Esophagus muscularis mucosa (tissue), 4 donors: ENCODE results near the gene DYNC2LI1.

Experiments used
- CTCF ChIP-seq, 3 experiments: fragments of 200-600 bp in 2 of 3; fragments of 450-650 bp in 1 of 3; sonication (generic) in 2 of 3; IDR thresholded peaks; one replicate each; pipeline ENCODE4 v1.5.1; 2017 to 2019; ENCODE audit warnings: antibody characterized with exemption in 3 of 3, mild to moderate bottlenecking in 2 of 3, moderate library complexity in 1 of 3
- EP300 ChIP-seq: sonication (generic); formaldehyde crosslinking; IDR thresholded peaks from one replicate; pipeline ENCODE4 v1.6.1; 2017; ENCODE audit warnings: antibody characterized with exemption
- POLR2A ChIP-seq: fragments of 450-650 bp; IDR thresholded peaks from one replicate; pipeline ENCODE4 v1.6.1; 2017; ENCODE audit warnings: antibody characterized with exemption, moderate library complexity, mild to moderate bottlenecking, low read depth
- POLR2AphosphoS5 ChIP-seq, 2 donors: sonication (generic); formaldehyde crosslinking; IDR thresholded peaks; one replicate each; pipeline ENCODE4 v1.6.1; 2017; ENCODE audit warnings: antibody characterized with exemption in 2 of 2

DNA sequence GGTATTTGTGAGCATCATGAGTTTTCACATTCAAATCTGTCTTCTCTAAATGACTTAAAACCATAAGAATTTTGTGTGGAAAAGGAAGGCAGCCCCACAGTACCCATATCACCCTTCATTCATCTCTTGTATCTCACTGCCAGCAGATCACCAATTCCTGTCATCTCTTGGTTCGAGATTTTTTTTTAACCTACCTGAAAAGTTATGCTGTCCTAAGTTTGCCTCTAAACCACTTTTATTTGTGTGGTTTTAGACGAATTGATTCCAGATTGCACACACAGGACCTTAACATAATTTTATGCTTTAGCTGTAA lies 32.8 kb downstream of the DYNC2LI1 start:
- TF ChIP-seq CTCF (IDR thresholded peaks at IDR 0.05), result no peak
- no peak for TF ChIP-seq POLR2A
- no peak for TF ChIP-seq POLR2AphosphoS5 (IDR thresholded peaks at IDR 0.05)
- TF ChIP-seq EP300, result no peak
